K562 (cell line): ENCODE data around the gene SMARCB1.

Experiments used
- FOSL1 ChIP-seq: fragments of 200-800 bp; sonication (Bioruptor generic); conservative IDR thresholded peaks from 2 replicates; pipeline ENCODE4 v1.6.1; 2016; ENCODE audit warnings: missing genetic modification characterization, missing compliant biosample characterization
- TF ChIP-seq, protein P1 (sequence below), 2 experiments: fragments of 450-650 bp; IDR thresholded peaks; 2 replicates each; pipeline ENCODE4 v1.6.1; 2016
- TF ChIP-seq, protein P2 (sequence below): fragments of 250-450 bp; sonication (Bioruptor Pico); IDR thresholded peaks from 2 replicates; pipeline ENCODE4 v1.5.0; 2021; ENCODE audit warnings: mild to moderate bottlenecking, moderate library complexity
- TF ChIP-seq, protein P3 (sequence below), 3 experiments: IDR thresholded peaks in 2 of 3; conservative IDR thresholded peaks in 1 of 3; 2 replicates each; pipeline ENCODE4 v1.5.1; 2011 to 2012; ENCODE audit warnings: low read length in 3 of 3, mild to moderate bottlenecking in 3 of 3, control low read depth in 2 of 3, improper control_type of control experiment in 1 of 3, inconsistent platforms in 1 of 3, low read depth in 1 of 3, mixed read lengths in 1 of 3, moderate library complexity in 1 of 3; ENCODE audit not compliant: insufficient read depth in 2 of 3

DNA sequence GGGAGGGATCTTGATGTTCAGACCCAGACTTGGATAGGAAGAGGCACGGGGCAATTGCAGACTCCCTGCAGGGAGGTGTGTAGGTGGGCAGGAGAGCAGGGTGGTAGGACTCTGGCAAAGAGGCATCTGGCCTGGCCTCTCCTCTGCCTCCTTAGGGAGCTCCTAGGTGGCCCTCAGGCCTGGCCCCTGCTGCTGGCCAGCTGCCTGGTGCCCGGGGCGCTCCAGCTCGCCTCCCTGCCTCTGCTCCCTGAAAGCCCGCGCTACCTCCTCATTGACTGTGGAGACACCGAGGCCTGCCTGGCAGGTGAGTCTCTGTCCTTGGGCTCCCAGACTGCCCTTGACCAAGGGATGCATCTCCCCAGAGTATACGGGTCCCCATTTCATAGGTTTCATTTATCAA lies 90.8 kb downstream of the SMARCB1 start:
- TF ChIP-seq, protein P1, sequence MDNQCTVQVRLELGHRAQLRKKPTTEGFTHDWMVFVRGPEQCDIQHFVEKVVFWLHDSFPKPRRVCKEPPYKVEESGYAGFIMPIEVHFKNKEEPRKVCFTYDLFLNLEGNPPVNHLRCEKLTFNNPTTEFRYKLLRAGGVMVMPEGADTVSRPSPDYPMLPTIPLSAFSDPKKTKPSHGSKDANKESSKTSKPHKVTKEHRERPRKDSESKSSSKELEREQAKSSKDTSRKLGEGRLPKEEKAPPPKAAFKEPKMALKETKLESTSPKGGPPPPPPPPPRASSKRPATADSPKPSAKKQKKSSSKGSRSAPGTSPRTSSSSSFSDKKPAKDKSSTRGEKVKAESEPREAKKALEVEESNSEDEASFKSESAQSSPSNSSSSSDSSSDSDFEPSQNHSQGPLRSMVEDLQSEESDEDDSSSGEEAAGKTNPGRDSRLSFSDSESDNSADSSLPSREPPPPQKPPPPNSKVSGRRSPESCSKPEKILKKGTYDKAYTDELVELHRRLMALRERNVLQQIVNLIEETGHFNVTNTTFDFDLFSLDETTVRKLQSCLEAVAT (IDR thresholded peaks at IDR 0.05), result no peak
- TF ChIP-seq, protein P2, sequence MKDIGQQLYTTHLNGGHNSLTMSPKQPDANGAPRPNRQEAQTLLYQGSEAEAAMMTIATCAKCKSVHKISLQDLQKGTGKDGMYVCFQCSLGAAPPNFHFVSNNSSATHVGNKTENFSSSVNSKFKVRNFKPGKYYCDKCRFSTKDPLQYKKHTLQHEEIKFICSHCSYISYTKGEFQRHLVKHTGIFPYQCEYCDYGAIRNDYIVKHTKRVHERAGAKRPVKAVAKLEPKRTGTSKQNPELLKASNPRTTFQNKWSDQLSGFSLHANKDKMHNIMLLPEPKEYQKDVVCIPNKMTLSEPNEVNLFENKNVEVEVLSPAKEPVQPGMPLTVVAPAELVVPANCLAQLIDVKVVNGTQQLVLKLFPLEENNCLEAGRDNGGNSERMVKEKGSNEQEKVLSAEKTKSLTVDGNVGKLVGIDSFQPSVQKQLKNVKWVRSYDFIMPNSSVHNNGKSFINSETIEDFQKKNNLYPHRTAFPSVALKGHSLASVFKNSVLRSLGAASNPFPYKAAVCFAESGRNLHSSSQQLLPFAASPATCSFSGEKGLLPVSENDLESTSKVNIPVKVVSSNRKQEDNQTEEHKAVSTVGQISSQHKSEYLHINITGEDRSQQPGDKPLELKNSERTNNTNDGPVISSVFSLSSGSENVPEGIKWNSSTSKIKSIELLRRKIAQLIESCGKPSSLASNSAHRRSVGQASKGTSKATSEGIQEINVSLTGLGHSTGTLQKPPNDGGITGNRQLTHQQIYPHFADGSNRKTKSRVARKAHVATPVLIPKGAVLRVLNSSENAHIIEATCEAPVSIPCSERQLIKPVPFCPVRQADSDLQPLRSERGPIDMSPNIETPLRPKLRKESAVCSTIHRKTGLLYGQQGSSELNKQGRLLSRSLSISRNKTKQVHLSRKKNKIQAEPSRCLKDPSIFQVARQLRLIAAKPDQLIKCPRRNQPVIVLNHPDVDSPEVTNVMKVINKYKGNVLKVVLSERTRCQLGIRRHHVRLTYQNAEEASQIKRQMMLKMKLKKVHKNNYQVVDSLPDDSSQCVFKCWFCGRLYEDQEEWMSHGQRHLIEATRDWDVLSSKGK, result no peak
- no peak for TF ChIP-seq FOSL1 (tag)
- TF ChIP-seq, protein P3, sequence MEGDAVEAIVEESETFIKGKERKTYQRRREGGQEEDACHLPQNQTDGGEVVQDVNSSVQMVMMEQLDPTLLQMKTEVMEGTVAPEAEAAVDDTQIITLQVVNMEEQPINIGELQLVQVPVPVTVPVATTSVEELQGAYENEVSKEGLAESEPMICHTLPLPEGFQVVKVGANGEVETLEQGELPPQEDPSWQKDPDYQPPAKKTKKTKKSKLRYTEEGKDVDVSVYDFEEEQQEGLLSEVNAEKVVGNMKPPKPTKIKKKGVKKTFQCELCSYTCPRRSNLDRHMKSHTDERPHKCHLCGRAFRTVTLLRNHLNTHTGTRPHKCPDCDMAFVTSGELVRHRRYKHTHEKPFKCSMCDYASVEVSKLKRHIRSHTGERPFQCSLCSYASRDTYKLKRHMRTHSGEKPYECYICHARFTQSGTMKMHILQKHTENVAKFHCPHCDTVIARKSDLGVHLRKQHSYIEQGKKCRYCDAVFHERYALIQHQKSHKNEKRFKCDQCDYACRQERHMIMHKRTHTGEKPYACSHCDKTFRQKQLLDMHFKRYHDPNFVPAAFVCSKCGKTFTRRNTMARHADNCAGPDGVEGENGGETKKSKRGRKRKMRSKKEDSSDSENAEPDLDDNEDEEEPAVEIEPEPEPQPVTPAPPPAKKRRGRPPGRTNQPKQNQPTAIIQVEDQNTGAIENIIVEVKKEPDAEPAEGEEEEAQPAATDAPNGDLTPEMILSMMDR (IDR thresholded peaks at IDR 0.05 in 2 of 3, conservative IDR thresholded peaks at IDR 0.05 in 1 of 3; ENCODE audit: insufficient read depth in 2 of 3, low read depth in 1 of 3, low read length in 3 of 3), result no peak
